Dendritic cell treated with granulocyte-macrophage colony-stimulating factor and Interleukin-4, amounts not matched to agents 40 ng/mL and 50 ng/mL, for 4 days (primary cell): ENCODE results near the gene THUMPD3.

Experiments used
- H3K27ac Mint-ChIP-seq: one replicate; pipeline ENCODE4 v1.8.0; 2022; ENCODE audit warnings: mild to moderate bottlenecking, mixed read lengths
- H3K27me3 Mint-ChIP-seq: one replicate; pipeline ENCODE4 v1.8.0; 2022; ENCODE audit warnings: mild to moderate bottlenecking, mixed read lengths
- H3K36me3 Mint-ChIP-seq: one replicate; pipeline ENCODE4 v1.8.0; 2022; ENCODE audit warnings: low read depth, mixed read lengths
- H3K4me1 Mint-ChIP-seq: one replicate; pipeline ENCODE4 v1.8.0; 2022; ENCODE audit warnings: low read depth, mixed read lengths
- H3K4me3 Mint-ChIP-seq: one replicate; pipeline ENCODE4 v1.8.0; 2022; ENCODE audit warnings: mild to moderate bottlenecking, moderate library complexity, mixed read lengths
- H3K9me3 Mint-ChIP-seq: one replicate; pipeline ENCODE4 v1.8.0; 2022; ENCODE audit warnings: mixed read lengths
- intact Hi-C: fragments of 100-400 bp; cut with micrococcal nuclease; formaldehyde crosslinking; loops from one replicate; pipeline ENCODE4 v1.15.0; 2022

THUMPD3 gene

GRCh38 chr3:9435316-9435715, 72.5 kb downstream of the THUMPD3 start:
- intact Hi-C loops = no loop called here
- no peaks in the 10 kb centered on the region for H3K27me3 Mint-ChIP-seq
- no peaks in the 10 kb centered on the region for H3K4me1 Mint-ChIP-seq
- no peaks in the 10 kb centered on the region for H3K9me3 Mint-ChIP-seq
- peaks cover 87% of the 10 kb centered on the region for H3K36me3 Mint-ChIP-seq
- H3K27ac Mint-ChIP-seq = no peak overlapping the region
- no peak overlapping the region for H3K4me3 Mint-ChIP-seq
